HCT116 (cell line): ENCODE results near the gene PLD5. TPM values are rescaled to one million over a fixed set of nuclear protein-coding genes. Genes with fewer than 3 reads are reported as not detected.
A peak's percentile ranks its signal among the peaks of the same experiment; 100 is the strongest.

Experiments used
- ATAC-seq: fragments of 200-7000 bp; cut with Tn5 transposase; 2 replicates; pipeline ENCODE4 v1.9.1; 2020; ENCODE audit warnings: mild to moderate bottlenecking, moderate library complexity
- BruUV-seq: library from RNA; stranded (reverse); fragments of 400-500 nt; replicated peaks from 2 replicates; lab custom pipeline; 2021; lab: Mats Ljungman, UMichigan
- CTCF ChIA-PET: fragments of 300-600 bp; sonication (Branson Sonifier 250); formaldehyde crosslinking; loops from one replicate; lab custom pipeline; 2021; ENCODE audit warnings: antibody characterized with exemption; lab: Charles Lee
- POLR2A ChIA-PET: fragments of 300-600, 350-600 bp; sonication (Branson Sonifier 250); formaldehyde crosslinking; loops from one replicate; lab custom pipeline; 2021; ENCODE audit warnings: antibody characterized with exemption; lab: Charles Lee
- RAD21 ChIA-PET, 2 experiments: fragments of 300-600 bp; sonication (Branson Sonifier 250); formaldehyde crosslinking; loops; one replicate each; lab custom pipeline; 2023; ENCODE audit warnings: low total read pairs in 2 of 2; ENCODE audit not compliant: uncharacterized antibody in 2 of 2, unreplicated experiment in 2 of 2, low non-redundant PET in 1 of 2; lab: Charles Lee
- DNase-seq: peaks from one replicate; pipeline ENCODE4 v3.0.0-alpha.2; 2010; ENCODE audit warnings: low read depth, low spot score
- H2AFZ ChIP-seq: fragments of 200-600 bp; shearing (Covaris generic), sonication (generic); 2 replicates; pipeline ENCODE4 v1.6.1; 2017; ENCODE audit warnings: low read depth, mixed run types, mixed read lengths, antibody characterized with exemption, low read length; ENCODE audit not compliant: poor library complexity, severe bottlenecking
- H3K27ac ChIP-seq: 2 replicates; pipeline ENCODE4 v1.5.1; 2012; ENCODE audit warnings: low read depth, low read length
- H3K27me3 ChIP-seq: fragments of 200-600 bp; sonication (generic); 2 replicates; pipeline ENCODE4 v1.6.1; 2016; ENCODE audit warnings: mixed run types, low read length, mixed read lengths; ENCODE audit not compliant: insufficient read depth
- H3K36me3 ChIP-seq, 2 experiments: fragments of 200-500 bp in 1 of 2; fragments of 200-600 bp in 1 of 2; sonication (Bioruptor generic) in 1 of 2; sonication (generic) in 1 of 2; 2 replicates each; pipeline versions ENCODE4 v1.5.1 to v1.6.1; 2014 to 2016; ENCODE audit warnings: low read length in 2 of 2, inconsistent platforms in 1 of 2, mixed read lengths in 1 of 2, mixed run types in 1 of 2; ENCODE audit not compliant: insufficient read depth in 2 of 2, control insufficient read depth in 1 of 2
- H3K4me1 ChIP-seq, 2 experiments: fragments of 200-600 bp in 1 of 2; sonication (generic) in 1 of 2; 2 replicates each; pipeline versions ENCODE4 v1.5.1 to v1.6.1; 2012 to 2017; ENCODE audit warnings: low read length in 2 of 2, inconsistent platforms in 1 of 2, mild to moderate bottlenecking in 1 of 2, mixed read lengths in 1 of 2, mixed run types in 1 of 2, moderate library complexity in 1 of 2; ENCODE audit not compliant: insufficient read depth in 2 of 2, control insufficient read depth in 1 of 2
- H3K4me2 ChIP-seq: fragments of 200-600 bp; sonication (generic); 2 replicates; pipeline ENCODE4 v1.6.1; 2017; ENCODE audit warnings: mixed run types, low read length, mixed read lengths
- H3K4me3 ChIP-seq, 2 experiments: fragments of 200-600 bp in 1 of 2; sonication (generic) in 1 of 2; replicated peaks in 1 of 2; 2 replicates each; pipeline ENCODE4 v1.5.1; 2011 to 2016; ENCODE audit warnings: low read length in 2 of 2, control low read depth in 1 of 2, low read depth in 1 of 2, mild to moderate bottlenecking in 1 of 2, mixed read lengths in 1 of 2, mixed run types in 1 of 2
- H3K79me2 ChIP-seq: fragments of 200-600 bp; sonication (generic); 2 replicates; pipeline ENCODE4 v1.6.1; 2017; ENCODE audit warnings: mild to moderate bottlenecking, mixed run types, low read length, moderate library complexity, mixed read lengths; ENCODE audit not compliant: insufficient read depth
- H3K9ac ChIP-seq: fragments of 200-600 bp; sonication (generic); 2 replicates; pipeline ENCODE4 v1.6.1; 2016; ENCODE audit warnings: low read length, mixed read lengths
- H3K9me2 ChIP-seq: fragments of 200-600 bp; sonication (generic), shearing (Covaris generic); 2 replicates; pipeline ENCODE4 v1.6.1; 2017; ENCODE audit warnings: mixed run types, mild to moderate bottlenecking, moderate library complexity; ENCODE audit not compliant: insufficient read depth
- H3K9me3 ChIP-seq, 2 experiments: fragments of 200-500 bp in 1 of 2; fragments of 200-600 bp in 1 of 2; sonication (Bioruptor generic) in 1 of 2; sonication (generic) in 1 of 2; 2 replicates each; pipeline ENCODE4 v1.6.1; 2014 to 2017; ENCODE audit warnings: low read length in 2 of 2, mixed read lengths in 2 of 2, inconsistent platforms in 1 of 2, low read depth in 1 of 2, mild to moderate bottlenecking in 1 of 2, mixed run types in 1 of 2, moderate library complexity in 1 of 2; ENCODE audit not compliant: control insufficient read depth in 1 of 2, insufficient read depth in 1 of 2
- H4K20me1 ChIP-seq: fragments of 200-600 bp; sonication (generic), shearing (Covaris generic); 2 replicates; pipeline ENCODE4 v1.6.1; 2017; ENCODE audit warnings: mixed run types, mild to moderate bottlenecking, moderate library complexity; ENCODE audit not compliant: insufficient read depth
- CBX3 ChIP-seq: IDR thresholded peaks from 2 replicates; pipeline ENCODE4 v1.6.1; 2012; ENCODE audit warnings: low read depth
- CEBPB ChIP-seq: IDR thresholded peaks from 2 replicates; pipeline ENCODE4 v1.6.1; 2012; ENCODE audit warnings: low read depth
- CTCF ChIP-seq, 3 experiments: fragments of 200-600 bp in 1 of 3; sonication (generic) in 1 of 3; IDR thresholded peaks in 2 of 3; conservative IDR thresholded peaks in 1 of 3; 2 replicates each; pipeline ENCODE4 v1.5.1; 2012 to 2017; ENCODE audit warnings: low read depth in 2 of 3, low read length in 2 of 3, antibody characterized with exemption in 1 of 3, borderline replicate concordance in 1 of 3, control low read depth in 1 of 3, mild to moderate bottlenecking in 1 of 3, mixed read lengths in 1 of 3, mixed run types in 1 of 3, moderate library complexity in 1 of 3; ENCODE audit not compliant: insufficient read depth in 1 of 3
- ELF1 ChIP-seq: IDR thresholded peaks from 2 replicates; pipeline ENCODE4 v1.6.1; 2012; ENCODE audit warnings: low read depth, borderline replicate concordance
- EZH2 ChIP-seq: fragments of 200-600 bp; sonication (generic); IDR thresholded peaks from 2 replicates; pipeline ENCODE4 v1.6.1; 2017; ENCODE audit warnings: antibody characterized with exemption, mixed run types
- MAX ChIP-seq: IDR thresholded peaks from 2 replicates; pipeline ENCODE4 v1.6.1; 2012
- POLR2A ChIP-seq: IDR thresholded peaks from 2 replicates; pipeline ENCODE4 v1.7.0; 2011; ENCODE audit warnings: borderline replicate concordance; ENCODE audit not compliant: insufficient read depth, insufficient read length; ENCODE audit errors: extremely low read depth
- SIN3A ChIP-seq: IDR thresholded peaks from 2 replicates; pipeline ENCODE4 v1.6.1; 2012; ENCODE audit warnings: low read depth
- SP1 ChIP-seq: IDR thresholded peaks from 2 replicates; pipeline ENCODE4 v1.6.1; 2012; ENCODE audit warnings: low read depth
- SRF ChIP-seq: IDR thresholded peaks from 2 replicates; pipeline ENCODE4 v1.6.1; 2012; ENCODE audit warnings: low read depth
- TCF7L2 ChIP-seq: IDR thresholded peaks from 2 replicates; pipeline ENCODE4 v1.7.0; 2011; ENCODE audit warnings: borderline replicate concordance, inconsistent platforms; ENCODE audit not compliant: insufficient read depth, insufficient read length; ENCODE audit errors: extremely low read depth
- ZBTB33 ChIP-seq: IDR thresholded peaks from 2 replicates; pipeline ENCODE4 v1.6.1; 2011; ENCODE audit warnings: mild to moderate bottlenecking, low read length, moderate library complexity; ENCODE audit not compliant: insufficient replicate concordance; ENCODE audit errors: extremely low read depth
- intact Hi-C: fragments of 100-400 bp; cut with micrococcal nuclease; formaldehyde crosslinking; loops from 2 replicates; pipeline ENCODE4 v1.10.0; 2022
- total RNA-seq: library from RNA; stranded (reverse); gene quantifications from one replicate; pipeline ENCODE4 v1.2.1, GENCODE V29; 2021; ENCODE audit not compliant: unreplicated experiment

The PLD5 gene
- total RNA-seq, 1 experiment from 2014 or later = not detected

GRCh38 chr1:242455052-242455361 is 69.5 kb downstream of the PLD5 start:
- DNase-seq = no peak
- no peak for TF ChIP-seq TCF7L2
- Histone ChIP-seq H4K20me1 (no peaks in the 10 kb centered on the region), H3K27me3 (0 out of 2 replicates have a peak, but pooled peaks cover 22% of the 10 kb centered on the region), H3K4me2 (no peak overlapping the region), H3K79me2 (no peaks in the 10 kb centered on the region), H3K36me3 (no peaks in the 10 kb centered on the region), H3K4me1 (no peaks in the 10 kb centered on the region), H3K9ac (no peak overlapping the region), H3K4me3 (no peak overlapping the region), H3K9me2 (no peaks in the 10 kb centered on the region), H2AFZ (no peak overlapping the region), H3K9me3 (no peaks in the 10 kb centered on the region), H3K27ac (no peak overlapping the region)
- ATAC-seq = no peak
- POLR2A ChIA-PET = no interaction called here
- RAD21 ChIA-PET = no interaction called here
- intact Hi-C loops = no loop called here
- CTCF ChIA-PET = interaction anchor here (1.3 kb wide), 1 partner anchor 30 kb away, joined by 3 read pairs; no protein-coding TSS in a partner anchor
- no TSS peak for BruUV-seq

GRCh38 chr1:242454262-242455051 is 70.0 kb downstream of the PLD5 start:
- ChIA-PET CTCF (interaction anchor here (1.3 kb wide), 1 partner anchor 29 kb away, joined by 3 read pairs; no protein-coding TSS in a partner anchor), RAD21 (no interaction called here), POLR2A (no interaction called here)
- DNase-seq (peak; percentile 3), ATAC-seq (peak; percentile 65)
- no peak overlapping the region for H3K27ac ChIP-seq
- no peak overlapping the region; the same call in 1 of the 2 replicates for H3K4me2 ChIP-seq
- intact Hi-C loops = no loop called here
- H3K79me2 ChIP-seq = no peaks in the 10 kb centered on the region
- no peaks in the 10 kb centered on the region for H3K9me2 ChIP-seq
- H3K9ac ChIP-seq = no peak overlapping the region
- H4K20me1 ChIP-seq = no peaks in the 10 kb centered on the region
- H3K4me1 ChIP-seq = no peaks in the 10 kb centered on the region
- BruUV-seq = no TSS peak
- no peak overlapping the region for H2AFZ ChIP-seq
- H3K27me3 ChIP-seq = peaks cover 22% of the 10 kb centered on the region; the same call in 1 of the 2 replicates
- no peaks in the 10 kb centered on the region for H3K36me3 ChIP-seq
- H3K9me3 ChIP-seq = no peaks in the 10 kb centered on the region
- no peak overlapping the region for H3K4me3 ChIP-seq
- TF ChIP-seq SIN3A = no peak
- TF ChIP-seq CEBPB = no peak
- no peak for TF ChIP-seq SRF
- TF ChIP-seq CTCF (IDR thresholded peaks at IDR 0.05 in 2 of 3, conservative IDR thresholded peaks at IDR 0.05 in 1 of 3; ENCODE audit: borderline replicate concordance in 1 of 3, insufficient read depth in 1 of 3, low read depth in 2 of 3, low read length in 2 of 3) = peak; percentile 45 to 66 (median 47); a peak in 5 of 6 replicates
- TF ChIP-seq TCF7L2 = no peak
- TF ChIP-seq ZBTB33 = no peak
- no peak for TF ChIP-seq ELF1
- TF ChIP-seq MAX = no peak
- no peak for TF ChIP-seq SP1
- no peak for TF ChIP-seq EZH2
- no peak for TF ChIP-seq CBX3
- no peak for TF ChIP-seq POLR2A
